OCI-LY7 (cell line): ENCODE measurements around the gene TBRG4. TPM values are rescaled to one million over a fixed set of nuclear protein-coding genes. Genes with fewer than 3 reads are reported as not detected.

Experiments
- BruUV-seq: library from RNA; stranded (reverse); fragments of 400-500 nt; replicated peaks from 2 replicates; lab custom pipeline; 2021; lab: Mats Ljungman, UMichigan
- CTCF ChIA-PET: fragments of 300-600 bp; sonication (Branson Sonifier 250); formaldehyde crosslinking; loops from one replicate; lab custom pipeline; 2022; ENCODE audit warnings: antibody characterized with exemption; ENCODE audit not compliant: unreplicated experiment; lab: Charles Lee
- POLR2A ChIA-PET: fragments of 300-600 bp; sonication (Branson Sonifier 250); formaldehyde crosslinking; loops from one replicate; lab custom pipeline; 2022; ENCODE audit warnings: antibody characterized with exemption; lab: Charles Lee
- DNase-seq: peaks from one replicate; pipeline ENCODE4 v3.0.0-alpha.2; 2015; ENCODE audit warnings: low spot score
- H2AFZ ChIP-seq: fragments of 200-600 bp; sonication (generic), shearing (Covaris generic); 2 replicates; pipeline ENCODE4 v1.6.1; 2014; ENCODE audit warnings: mild to moderate bottlenecking, antibody characterized with exemption, low read length, moderate library complexity
- H3K27ac ChIP-seq: fragments of 200-600 bp; sonication (generic); 2 replicates; pipeline ENCODE4 v1.5.1; 2014; ENCODE audit warnings: mixed run types, low read depth, mild to moderate bottlenecking, moderate library complexity, low read length, inconsistent platforms; ENCODE audit not compliant: poor library complexity, severe bottlenecking
- H3K36me3 ChIP-seq: fragments of 200-600 bp; sonication (generic); 2 replicates; pipeline ENCODE4 v1.6.1; 2014; ENCODE audit warnings: mild to moderate bottlenecking, antibody characterized with exemption, low read length, moderate library complexity, mixed read lengths; ENCODE audit not compliant: insufficient read depth
- H3K4me1 ChIP-seq: fragments of 200-600 bp; sonication (generic); 2 replicates; pipeline ENCODE4 v1.5.1; 2014; ENCODE audit warnings: mild to moderate bottlenecking, low read length; ENCODE audit not compliant: insufficient read depth, poor library complexity, severe bottlenecking
- H3K4me2 ChIP-seq: fragments of 200-600 bp; sonication (generic); 2 replicates; pipeline ENCODE4 v1.6.1; 2014; ENCODE audit warnings: mild to moderate bottlenecking, low read length
- H3K4me3 ChIP-seq: fragments of 200-600 bp; sonication (generic); 2 replicates; pipeline ENCODE4 v1.5.1; 2014; ENCODE audit warnings: mild to moderate bottlenecking, low read depth, low read length; ENCODE audit not compliant: poor library complexity, severe bottlenecking
- H3K79me2 ChIP-seq: fragments of 200-600 bp; sonication (generic); 2 replicates; pipeline ENCODE4 v1.6.1; 2016; ENCODE audit warnings: low read depth, mild to moderate bottlenecking, low read length, moderate library complexity, mixed read lengths; ENCODE audit not compliant: insufficient read depth
- H3K9me2 ChIP-seq: fragments of 200-600 bp; sonication (generic); 2 replicates; pipeline ENCODE4 v1.6.1; 2016; ENCODE audit warnings: mild to moderate bottlenecking, low read length, mixed read lengths; ENCODE audit not compliant: insufficient read depth
- H3K9me3 ChIP-seq: fragments of 200-600 bp; sonication (generic); 2 replicates; pipeline ENCODE4 v1.6.1; 2014; ENCODE audit warnings: mild to moderate bottlenecking, mixed run types, low read length, mixed read lengths
- H4K20me1 ChIP-seq: fragments of 200-600 bp; sonication (generic); 2 replicates; pipeline ENCODE4 v1.6.1; 2014; ENCODE audit warnings: mild to moderate bottlenecking, antibody characterized with exemption, low read length, moderate library complexity, mixed read lengths; ENCODE audit not compliant: insufficient read depth
- CTCF ChIP-seq: fragments of 200-600 bp; sonication (generic); conservative IDR thresholded peaks from 2 replicates; pipeline ENCODE4 v1.5.1; 2014; ENCODE audit warnings: mild to moderate bottlenecking, antibody characterized with exemption, low read length, moderate library complexity, mixed read lengths
- EZH2phosphoT487 ChIP-seq: fragments of 200-600 bp; sonication (generic); IDR thresholded peaks from 2 replicates; pipeline ENCODE4 v1.6.1; 2018; ENCODE audit warnings: low read depth, borderline replicate concordance, mild to moderate bottlenecking, mixed run types, antibody characterized with exemption, low read length, moderate library complexity, mixed read lengths
- intact Hi-C: fragments of 100-400 bp; cut with micrococcal nuclease; formaldehyde crosslinking; loops from one replicate; pipeline ENCODE4 v1.10.0; 2022; ENCODE audit not compliant: unreplicated experiment
- total RNA-seq, 2 experiments: library from RNA; depleted of rRNA in 1 of 2; stranded (reverse); fragments of >200 nt in 1 of 2; shearing (Covaris generic) in 1 of 2; gene quantifications; 2 replicates each; pipeline ENCODE4 v1.2.3, GENCODE V29; 2014 to 2022

The TBRG4 gene
- total RNA-seq, 2 experiments from 2014 or later = 113 to 141 TPM

- Histone ChIP-seq H3K9me2 (no peaks in the 10 kb centered on the region), H2AFZ (no peak overlapping the region), H3K27ac (no peak overlapping the region), H3K36me3 (peaks cover 80% of the 10 kb centered on the region), H3K9me3 (peaks cover 2% of the 10 kb centered on the region; the same call in 1 of the 2 replicates), H3K4me3 (no peak overlapping the region), H3K4me2 (no peak overlapping the region), H3K79me2 (no peaks in the 10 kb centered on the region), H4K20me1 (0 out of 2 replicates have a peak, but pooled peaks cover 7% of the 10 kb centered on the region), H3K4me1 (no peaks in the 10 kb centered on the region)
- ChIA-PET CTCF (no interaction called here), POLR2A (interaction anchor here (0.9 kb wide), 1 partner anchor 9 kb away, joined by 3 read pairs; no protein-coding TSS in a partner anchor)
- no peak for DNase-seq
- BruUV-seq = no TSS peak
- intact Hi-C loops = loop anchor here (5.0 kb wide), 1 partner anchor 37 kb away; no protein-coding TSS in a partner anchor
- TF ChIP-seq EZH2phosphoT487 (no peak), CTCF (no peak)
Observed at GRCh38 chr7:45099891-45100760, 11.4 kb downstream of the TBRG4 start.

- no TSS peak for BruUV-seq
- H3K9me3 ChIP-seq = peaks cover 11% of the 10 kb centered on the region; the same call in 1 of the 2 replicates
- no peak overlapping the region for H2AFZ ChIP-seq
- no peak for DNase-seq
- POLR2A ChIA-PET = interaction anchor here (0.9 kb wide), 1 partner anchor 10 kb away, joined by 3 read pairs; no protein-coding TSS in a partner anchor
- CTCF ChIA-PET = no interaction called here
- H3K4me1 ChIP-seq = no peaks in the 10 kb centered on the region
- intact Hi-C loops = loop anchor here (5.0 kb wide), 1 partner anchor 38 kb away; no protein-coding TSS in a partner anchor
- H4K20me1 ChIP-seq = 0 out of 2 replicates have a peak, but pooled peaks cover 7% of the 10 kb centered on the region
- H3K27ac ChIP-seq = no peak overlapping the region
- TF ChIP-seq CTCF (no peak), EZH2phosphoT487 (no peak)
- H3K4me2 ChIP-seq = no peak overlapping the region
- H3K36me3 ChIP-seq = peaks cover 71% of the 10 kb centered on the region
- no peaks in the 10 kb centered on the region for H3K79me2 ChIP-seq
- no peak overlapping the region for H3K4me3 ChIP-seq
- H3K9me2 ChIP-seq = no peaks in the 10 kb centered on the region
Observed at GRCh38 chr7:45098983-45099839, 12.3 kb downstream of the TBRG4 start.
